ENCODE data around the gene MAML2. TPM values are rescaled to one million over a fixed set of nuclear protein-coding genes. Genes with fewer than 3 reads are reported as not detected.
A peak's percentile ranks its signal among the peaks of the same experiment; 100 is the strongest.

Gene MAML2
- total and polyA plus RNA-seq, 2 donors: 7.9 to 25.6 TPM

GRCh38 chr11:96126917-96127595 lies 215.9 kb downstream of the MAML2 start:
- WGBS: 72% methylated on average over 4 of the region's 4 CpGs
- H3K4me1 ChIP-seq (ENCODE audit: insufficient read depth): peaks cover 2% of the 10 kb centered on the region
- no peak overlapping the region for H3K4me3 ChIP-seq (ENCODE audit: low read depth, low read length)
- DNase-seq (ENCODE audit: extremely low spot score): no peak
- H3K27ac ChIP-seq (ENCODE audit: low read depth): no peak overlapping the region
- H3K36me3 ChIP-seq (ENCODE audit: insufficient read depth): no peaks in the 10 kb centered on the region

DNA sequence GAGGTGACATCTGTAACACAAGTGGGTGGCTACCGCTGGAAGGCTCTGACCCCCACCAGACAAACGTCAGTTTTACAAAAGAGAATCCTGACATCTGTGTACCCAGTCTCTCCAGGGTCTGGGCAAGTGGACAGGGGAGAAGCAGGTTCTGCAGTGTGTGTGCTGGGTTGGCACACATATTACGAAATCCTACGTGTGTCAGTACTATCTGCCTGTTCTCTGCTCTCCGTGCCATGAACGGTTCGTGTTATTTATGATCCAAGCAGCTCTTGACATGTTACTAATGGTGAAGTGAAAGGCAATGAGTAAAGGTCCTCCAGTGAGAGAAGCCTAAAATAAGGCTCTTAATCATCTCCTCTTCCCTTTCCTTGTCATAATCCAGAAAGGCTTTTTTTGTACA lies 217.6 kb downstream of the MAML2 start:
- H3K4me3 ChIP-seq (ENCODE audit: low read depth, low read length): no peak overlapping the region
- H3K4me1 ChIP-seq (ENCODE audit: insufficient read depth): peaks cover 2% of the 10 kb centered on the region
- DNase-seq (ENCODE audit: extremely low spot score): no peak
- no peaks in the 10 kb centered on the region for H3K36me3 ChIP-seq (ENCODE audit: insufficient read depth)
- no peak overlapping the region for H3K27ac ChIP-seq (ENCODE audit: low read depth)
- 80% methylated on average over 7 of the region's 7 CpGs for WGBS

- Histone ChIP-seq H3K4me3 (ENCODE audit: low read depth, low read length) (no peak overlapping the region), H3K36me3 (ENCODE audit: insufficient read depth) (no peaks in the 10 kb centered on the region), H3K4me1 (ENCODE audit: insufficient read depth) (peaks cover 2% of the 10 kb centered on the region), H3K27ac (ENCODE audit: low read depth) (no peak overlapping the region)
- DNase-seq (ENCODE audit: extremely low spot score): no peak
- 92% methylated on average over 2 of the region's 2 CpGs for WGBS
Measured at GRCh38 chr11:96124155-96124554, 218.8 kb downstream of the MAML2 start.

DNA sequence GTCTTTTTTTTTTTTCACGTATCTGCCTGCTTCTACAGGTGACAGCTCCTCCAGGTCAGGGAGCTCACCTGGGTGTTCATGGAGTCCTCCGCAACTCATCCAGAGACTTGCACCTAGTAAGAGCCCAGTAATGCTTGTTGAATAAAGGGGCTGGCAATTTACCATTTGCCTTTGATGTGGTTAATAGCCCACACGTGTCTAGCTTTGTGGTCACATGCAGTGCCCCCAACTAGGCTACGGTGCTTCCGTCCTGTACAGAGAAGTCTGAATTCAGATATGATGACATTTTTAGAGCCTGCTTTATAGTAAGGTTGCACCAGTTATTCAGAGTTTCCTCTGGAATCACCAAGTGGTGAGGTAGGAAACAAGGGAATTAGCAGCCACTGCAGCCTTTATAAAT lies 219.7 kb downstream of the MAML2 start:
- WGBS: 81% methylated on average over 5 of the region's 5 CpGs
- H3K27ac ChIP-seq (ENCODE audit: low read depth): no peak overlapping the region
- DNase-seq (ENCODE audit: extremely low spot score): no peak

GRCh38 chr11:96122601-96123074 lies 220.4 kb downstream of the MAML2 start:
- 62% methylated on average over 2 of the region's 2 CpGs for WGBS
- Histone ChIP-seq H3K27ac (ENCODE audit: low read depth) (no peak overlapping the region), H3K4me3 (ENCODE audit: low read depth, low read length) (no peak overlapping the region), H3K4me1 (ENCODE audit: insufficient read depth) (peaks cover 2% of the 10 kb centered on the region), H3K36me3 (ENCODE audit: insufficient read depth) (no peaks in the 10 kb centered on the region)
- no peak for DNase-seq (ENCODE audit: extremely low spot score)

More for the DNA sequence above, 219.7 kb downstream of the MAML2 start:
- H3K4me3 ChIP-seq (ENCODE audit: low read depth, low read length): no peak overlapping the region
- H3K36me3 ChIP-seq (ENCODE audit: insufficient read depth): no peaks in the 10 kb centered on the region
- peaks cover 2% of the 10 kb centered on the region for H3K4me1 ChIP-seq (ENCODE audit: insufficient read depth)

GRCh38 chr11:96119211-96119610 lies 223.8 kb downstream of the MAML2 start:
- DNase-seq (ENCODE audit: extremely low spot score): no peak
- no peak overlapping the region for H3K4me3 ChIP-seq (ENCODE audit: low read depth, low read length)
- no peaks in the 10 kb centered on the region for H3K36me3 ChIP-seq (ENCODE audit: insufficient read depth)
- WGBS: 64% methylated on average over 3 of the region's 3 CpGs
- no peak overlapping the region for H3K27ac ChIP-seq (ENCODE audit: low read depth)
- H3K4me1 ChIP-seq (ENCODE audit: insufficient read depth): peaks cover 2% of the 10 kb centered on the region

DNA sequence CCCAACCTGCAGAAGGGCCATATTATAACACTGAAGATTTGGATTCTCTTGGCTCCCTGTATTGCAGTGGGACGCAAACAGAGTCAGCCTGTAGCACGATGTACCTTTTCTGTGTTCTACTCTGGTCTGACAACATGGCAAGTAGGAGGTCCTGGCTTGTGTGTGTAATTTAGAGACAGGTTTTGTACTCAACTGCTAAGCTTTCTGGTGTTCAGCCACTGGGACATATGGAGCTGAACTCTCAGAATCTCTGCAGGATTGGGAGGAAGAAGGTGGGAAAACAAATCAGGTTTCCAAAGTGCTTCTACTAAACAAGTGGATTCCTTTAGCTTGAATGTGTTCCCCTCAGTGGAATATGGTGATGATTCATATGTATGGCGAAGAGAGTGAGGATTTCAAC lies 226.6 kb downstream of the MAML2 start:
- DNase-seq (ENCODE audit: extremely low spot score): no peak
- WGBS: 99% methylated on average over 3 of the region's 3 CpGs
- Histone ChIP-seq H3K27ac (ENCODE audit: low read depth) (no peak overlapping the region), H3K4me1 (ENCODE audit: insufficient read depth) (peaks cover 1% of the 10 kb centered on the region), H3K4me3 (ENCODE audit: low read depth, low read length) (no peak overlapping the region), H3K36me3 (ENCODE audit: insufficient read depth) (no peaks in the 10 kb centered on the region)

DNA sequence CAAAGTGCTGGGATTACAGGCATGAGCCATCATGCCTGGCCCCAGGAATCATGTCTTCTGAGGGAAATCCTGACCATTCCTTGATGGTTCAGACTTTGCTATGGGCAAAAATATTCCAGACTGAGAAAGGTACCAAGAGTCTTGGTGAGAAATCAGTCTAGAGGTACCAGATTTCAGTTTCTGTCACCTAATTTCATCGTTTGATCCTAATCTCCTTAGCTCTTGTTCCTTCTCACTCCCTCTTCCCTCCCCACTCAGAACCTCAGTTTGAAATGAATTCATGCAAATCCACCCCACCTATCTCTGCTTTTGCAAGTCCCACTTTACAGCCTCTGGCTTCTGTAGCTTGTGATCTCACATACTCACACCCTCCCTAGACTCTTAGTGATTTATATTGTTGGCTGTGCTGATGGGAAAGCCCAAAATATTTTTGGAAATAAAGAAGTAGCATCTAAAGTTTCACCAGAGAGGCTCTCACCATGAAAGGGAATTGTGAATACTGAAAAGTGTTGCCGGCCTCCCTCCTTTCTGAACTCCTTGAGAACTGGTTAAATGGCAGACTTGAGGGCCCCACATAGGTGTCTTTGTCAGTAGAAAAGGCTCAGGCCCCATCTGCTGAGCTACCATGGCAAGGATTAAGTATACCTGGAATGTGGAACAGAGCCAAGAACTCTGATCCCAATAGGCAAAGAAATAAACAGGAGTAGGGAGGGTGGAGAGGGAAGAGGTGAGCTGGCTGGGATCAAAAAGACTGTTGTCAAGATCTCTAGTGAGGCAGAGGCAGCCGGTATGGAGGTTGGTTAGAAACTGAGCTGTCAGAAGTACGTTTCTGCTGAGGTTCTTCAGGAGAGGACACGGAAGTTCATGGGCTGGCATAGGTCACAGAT lies 228.6 kb downstream of the MAML2 start:
- DNase-seq (ENCODE audit: extremely low spot score): no peak
- Histone ChIP-seq H3K4me3 (ENCODE audit: low read depth, low read length) (no peak overlapping the region), H3K27ac (ENCODE audit: low read depth) (no peak overlapping the region), H3K36me3 (ENCODE audit: insufficient read depth) (no peaks in the 10 kb centered on the region), H3K4me1 (ENCODE audit: insufficient read depth) (peaks cover 1% of the 10 kb centered on the region)
- 63% methylated on average over 5 of the region's 5 CpGs for WGBS

GRCh38 chr11:96113193-96113681 lies 229.8 kb downstream of the MAML2 start:
- peak; percentile 74 for DNase-seq (ENCODE audit: extremely low spot score)
- Histone ChIP-seq H3K4me3 (ENCODE audit: low read depth, low read length) (no peak overlapping the region), H3K27ac (ENCODE audit: low read depth) (no peak overlapping the region), H3K36me3 (ENCODE audit: insufficient read depth) (no peaks in the 10 kb centered on the region), H3K4me1 (ENCODE audit: insufficient read depth) (peaks cover 1% of the 10 kb centered on the region)
- WGBS: 10% methylated on average over 4 of the region's 4 CpGs

GRCh38 chr11:96112192-96113128 lies 230.5 kb downstream of the MAML2 start:
- H3K4me3 ChIP-seq (ENCODE audit: low read depth, low read length): no peak overlapping the region
- peaks cover 1% of the 10 kb centered on the region for H3K4me1 ChIP-seq (ENCODE audit: insufficient read depth)
- WGBS: 82% methylated on average over 5 of the region's 5 CpGs
- no peak overlapping the region for H3K27ac ChIP-seq (ENCODE audit: low read depth)
- H3K36me3 ChIP-seq (ENCODE audit: insufficient read depth): no peaks in the 10 kb centered on the region
- no peak for DNase-seq (ENCODE audit: extremely low spot score)

DNA sequence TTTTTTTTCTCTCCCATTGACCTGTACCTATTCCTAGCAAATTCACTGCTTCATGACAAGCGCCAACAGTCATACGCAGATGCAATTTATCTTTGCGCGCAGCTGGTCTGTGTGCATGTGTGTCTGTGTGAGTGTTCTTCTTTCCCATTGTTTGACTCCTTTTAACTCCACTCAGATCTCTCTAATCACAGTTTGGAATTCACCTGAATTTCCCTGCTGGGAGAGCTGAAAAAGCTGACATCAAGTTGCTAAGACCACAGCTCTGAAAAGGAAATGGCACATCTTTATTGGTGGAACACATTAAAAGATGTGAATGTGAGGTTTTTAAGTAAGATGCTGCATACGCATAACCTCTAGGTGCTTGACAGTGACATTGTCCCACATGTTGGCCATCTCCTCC lies 231.7 kb downstream of the MAML2 start:
- Histone ChIP-seq H3K27ac (ENCODE audit: low read depth) (no peak overlapping the region), H3K4me3 (ENCODE audit: low read depth, low read length) (no peak overlapping the region), H3K4me1 (ENCODE audit: insufficient read depth) (peaks cover 1% of the 10 kb centered on the region), H3K36me3 (ENCODE audit: insufficient read depth) (no peaks in the 10 kb centered on the region)
- WGBS: 94% methylated on average over 5 of the region's 5 CpGs
- no peak for DNase-seq (ENCODE audit: extremely low spot score)

DNA sequence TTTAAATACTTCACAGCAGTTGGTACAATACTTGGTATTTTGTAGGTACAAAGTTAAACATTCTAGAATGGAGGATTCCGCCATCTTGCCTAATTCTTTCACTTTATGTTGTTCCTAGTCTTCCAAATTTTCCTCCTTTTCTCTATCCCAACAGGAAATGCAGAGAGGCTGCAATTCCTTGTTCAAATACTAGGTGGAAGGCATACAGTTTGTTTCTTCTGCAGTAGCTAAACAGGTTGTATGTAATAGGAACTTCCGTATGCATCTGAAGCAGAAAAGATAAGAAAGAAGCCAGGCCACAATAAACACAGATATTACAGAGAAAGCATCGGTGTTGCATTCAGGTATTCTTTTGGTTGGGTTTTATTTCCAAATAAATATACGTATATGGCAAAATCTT lies 232.7 kb downstream of the MAML2 start:
- no peak overlapping the region for H3K4me3 ChIP-seq (ENCODE audit: low read depth, low read length)
- DNase-seq (ENCODE audit: extremely low spot score): no peak
- 91% methylated on average over 4 of the region's 4 CpGs for WGBS
- H3K27ac ChIP-seq (ENCODE audit: low read depth): no peak overlapping the region
- peaks cover 1% of the 10 kb centered on the region for H3K4me1 ChIP-seq (ENCODE audit: insufficient read depth)
- no peaks in the 10 kb centered on the region for H3K36me3 ChIP-seq (ENCODE audit: insufficient read depth)

All from urinary bladder (tissue), 4 donors.